Measurements from ENCODE around the gene ENTPD6.

ENTPD6 gene

DNA sequence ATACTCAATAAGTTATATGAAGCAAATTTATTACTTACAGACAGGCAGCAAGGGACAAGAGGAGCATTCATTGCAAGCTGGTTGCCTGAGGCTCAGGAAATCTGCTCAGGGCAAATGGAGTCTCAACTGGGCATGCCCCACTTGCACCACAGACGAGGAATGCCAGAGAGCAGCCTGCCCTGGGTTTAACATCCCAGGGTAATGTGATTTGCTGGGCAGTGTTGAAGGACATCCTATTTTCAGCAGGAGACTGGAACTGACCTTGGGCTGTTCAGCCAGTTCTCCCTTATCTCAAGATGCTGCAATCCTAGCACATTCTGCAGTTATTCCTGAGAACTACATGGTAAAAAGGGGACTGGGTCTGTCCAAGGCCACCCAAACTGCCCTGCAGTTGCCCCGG, 3.8 kb upstream of the ENTPD6 start:
- no peak for TF ChIP-seq CTCF (conservative IDR thresholded peaks at IDR 0.05)
- H3K27ac ChIP-seq, result no peak overlapping the region

DNA sequence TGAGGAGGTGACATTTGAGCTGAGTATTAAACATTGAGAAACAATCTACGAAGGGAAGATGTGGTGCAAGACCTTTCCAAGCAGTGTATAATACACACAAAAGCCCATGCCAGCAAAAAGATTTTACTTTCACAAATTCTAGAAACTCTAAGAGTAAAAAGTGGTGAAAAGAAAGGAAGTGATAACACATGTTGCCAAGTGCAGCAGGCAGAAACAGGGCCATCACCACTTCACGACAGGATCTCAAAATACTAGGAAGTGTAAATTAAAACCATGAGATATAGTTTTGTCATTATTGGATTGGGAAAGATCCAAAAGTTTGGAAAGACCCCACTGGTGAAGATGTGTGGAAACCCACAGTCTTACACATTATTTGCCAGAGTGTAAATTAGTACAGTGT, 1.7 kb upstream of the ENTPD6 start:
- no peak for TF ChIP-seq CTCF (conservative IDR thresholded peaks at IDR 0.05)
- no peak overlapping the region for H3K27ac ChIP-seq

DNA sequence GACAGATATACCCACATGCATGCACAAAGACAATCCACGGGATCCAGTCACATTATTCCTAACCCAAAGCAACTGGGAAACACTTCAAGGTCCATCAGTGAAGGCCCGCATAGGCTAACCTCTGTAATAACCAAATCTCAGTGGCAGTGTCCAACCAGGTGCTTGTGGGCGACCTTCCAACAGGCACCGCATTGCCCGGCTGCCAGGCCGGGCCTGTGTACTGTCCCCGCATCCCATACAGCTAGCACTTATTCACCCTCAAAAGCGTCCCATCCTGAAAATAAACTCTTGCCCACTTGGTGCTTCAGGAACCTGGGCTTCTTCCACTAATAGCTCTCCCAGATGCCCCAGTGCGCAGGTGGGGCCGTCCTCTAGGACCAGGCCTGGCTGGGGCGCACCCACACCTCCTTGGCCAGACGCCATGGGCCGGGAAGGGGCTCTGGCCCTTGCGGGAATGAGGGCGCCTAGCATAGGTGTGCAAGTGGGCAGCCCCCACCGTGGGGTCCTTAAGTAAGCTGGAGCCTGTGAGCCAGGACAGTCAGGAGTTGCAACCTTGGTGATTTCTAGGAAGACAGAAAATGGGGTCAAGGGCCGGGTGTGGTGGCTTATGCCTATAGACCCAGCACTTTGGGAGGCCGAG, 1.1 kb upstream of the ENTPD6 start:
- TF ChIP-seq CTCF (conservative IDR thresholded peaks at IDR 0.05), result no peak
- H3K27ac ChIP-seq, result peak overlapping the region; percentile 94

DNA sequence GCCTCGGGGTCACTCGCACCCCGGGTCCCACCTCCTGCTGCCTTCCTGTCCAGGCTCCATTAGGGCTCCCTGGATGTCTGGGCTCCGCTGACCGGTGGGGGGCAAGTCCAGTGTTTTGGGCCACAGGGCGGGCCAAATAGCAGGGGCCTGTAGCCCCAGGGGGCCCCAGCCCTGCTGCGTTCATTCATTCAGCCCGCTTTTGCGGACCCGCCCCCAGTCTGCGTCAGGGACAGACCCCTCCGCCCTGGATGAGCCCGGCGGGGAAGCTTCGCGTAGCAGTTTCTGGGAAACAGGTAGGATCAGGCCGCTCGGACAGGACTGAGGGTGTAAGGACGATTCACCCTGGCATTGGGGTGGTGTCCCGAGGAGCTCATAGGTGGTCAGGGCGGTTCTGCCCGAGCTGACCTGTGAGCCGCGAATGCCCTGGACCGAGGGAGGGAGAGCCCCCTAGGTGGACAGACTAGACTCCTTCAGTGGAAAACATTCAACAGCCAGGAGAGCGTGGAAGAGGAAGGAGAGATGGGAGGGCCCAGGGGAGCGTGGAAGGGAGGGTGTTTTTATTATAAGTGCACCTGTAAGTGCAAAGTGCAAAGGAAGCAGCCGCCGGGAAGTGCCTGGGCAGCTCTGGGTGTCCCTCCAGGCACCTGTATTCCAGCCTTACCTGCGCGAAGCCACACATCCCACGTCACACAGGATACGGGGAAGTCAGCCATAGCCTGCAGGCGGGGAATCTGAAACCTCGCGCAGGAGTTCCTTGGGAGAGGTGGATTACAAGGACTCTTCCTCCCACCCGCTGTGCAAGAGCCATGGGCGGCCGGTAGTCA, 662 bp downstream of the ENTPD6 start:
- peak overlapping the region; percentile 94 for H3K27ac ChIP-seq
- no peak for TF ChIP-seq CTCF (conservative IDR thresholded peaks at IDR 0.05)

DNA sequence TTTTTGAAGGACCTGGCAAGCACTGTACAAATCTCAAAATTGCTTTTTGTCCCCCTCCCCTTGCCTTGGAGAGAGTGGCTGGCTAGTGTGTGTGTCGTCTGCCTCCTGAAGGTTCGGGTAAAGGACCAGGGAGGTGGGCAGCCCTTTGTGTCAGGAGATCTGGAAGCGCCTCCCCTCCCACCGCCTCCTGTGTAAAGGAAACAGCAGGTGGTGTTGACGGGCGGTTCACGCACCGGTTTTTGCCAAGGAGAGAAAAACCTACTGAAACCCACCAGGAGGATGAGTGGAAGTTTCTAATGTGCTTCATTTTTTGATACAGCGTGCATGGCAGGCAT, 1.2 kb downstream of the ENTPD6 start:
- no peak for TF ChIP-seq CTCF (conservative IDR thresholded peaks at IDR 0.05)
- H3K27ac ChIP-seq, result peak overlapping the region; percentile 94

GRCh38 chr20:25197183-25197869, 1.8 kb downstream of the ENTPD6 start:
- H3K27ac ChIP-seq, result peak overlapping the region; percentile 94
- TF ChIP-seq CTCF (conservative IDR thresholded peaks at IDR 0.05), result no peak

GRCh38 chr20:25197870-25198190, 2.3 kb downstream of the ENTPD6 start:
- H3K27ac ChIP-seq, result peak overlapping the region; percentile 94
- TF ChIP-seq CTCF (conservative IDR thresholded peaks at IDR 0.05), result no peak
